ENCODE data around the gene CD74.

GRCh38 chr5:150443242-150444075 is 30.7 kb upstream of the CD74 start:
- TF ChIP-seq CTCF (IDR thresholded peaks at IDR 0.05) (no peak), POLR2A (IDR thresholded peaks at IDR 0.05; ENCODE audit: low read length) (no peak), ESRRA (IDR thresholded peaks at IDR 0.05; ENCODE audit: borderline replicate concordance, low read length) (no peak), RAD21 (conservative IDR thresholded peaks at IDR 0.05 in 1 of 2, IDR thresholded peaks at IDR 0.05 in 1 of 2) (no peak), EHMT2 (IDR thresholded peaks at IDR 0.05; ENCODE audit: low read depth) (no peak), BHLHE40 (IDR thresholded peaks at IDR 0.05; ENCODE audit: low read depth, low read length) (no peak), REST (IDR thresholded peaks at IDR 0.05) (no peak)
- TF ChIP-seq, protein P1, sequence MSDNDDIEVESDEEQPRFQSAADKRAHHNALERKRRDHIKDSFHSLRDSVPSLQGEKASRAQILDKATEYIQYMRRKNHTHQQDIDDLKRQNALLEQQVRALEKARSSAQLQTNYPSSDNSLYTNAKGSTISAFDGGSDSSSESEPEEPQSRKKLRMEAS (IDR thresholded peaks at IDR 0.05): no peak
- TF ChIP-seq, protein P2, sequence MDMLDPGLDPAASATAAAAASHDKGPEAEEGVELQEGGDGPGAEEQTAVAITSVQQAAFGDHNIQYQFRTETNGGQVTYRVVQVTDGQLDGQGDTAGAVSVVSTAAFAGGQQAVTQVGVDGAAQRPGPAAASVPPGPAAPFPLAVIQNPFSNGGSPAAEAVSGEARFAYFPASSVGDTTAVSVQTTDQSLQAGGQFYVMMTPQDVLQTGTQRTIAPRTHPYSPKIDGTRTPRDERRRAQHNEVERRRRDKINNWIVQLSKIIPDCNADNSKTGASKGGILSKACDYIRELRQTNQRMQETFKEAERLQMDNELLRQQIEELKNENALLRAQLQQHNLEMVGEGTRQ (IDR thresholded peaks at IDR 0.05): no peak

Measured in A549 (cell line).